Neuronal stem cell (in vitro differentiated cells): ENCODE measurements around the gene SCAMP3.
A peak's percentile ranks its signal among the peaks of the same experiment; 100 is the strongest.

ENCODE experiments used
- DNase-seq: peaks from one replicate; pipeline ENCODE4 v3.0.0-alpha.2; 2013; ENCODE audit warnings: low spot score
- H2AFZ ChIP-seq: one replicate; pipeline ENCODE4 v1.6.1; 2013; ENCODE audit warnings: mild to moderate bottlenecking, low read length, inconsistent platforms
- H2AK5ac ChIP-seq: 2 replicates; pipeline ENCODE4 v1.6.1; 2013; ENCODE audit warnings: low read depth, mild to moderate bottlenecking, inconsistent platforms, low read length, moderate library complexity, mixed read lengths
- H2BK120ac ChIP-seq: 2 replicates; pipeline ENCODE4 v1.6.1; 2013; ENCODE audit warnings: low read depth, mild to moderate bottlenecking, inconsistent platforms, low read length, moderate library complexity, mixed read lengths
- H2BK12ac ChIP-seq: one replicate; pipeline ENCODE4 v1.6.1; 2013; ENCODE audit warnings: low read length, inconsistent platforms
- H2BK15ac ChIP-seq: 2 replicates; pipeline ENCODE4 v1.6.1; 2013; ENCODE audit warnings: mild to moderate bottlenecking, low read length, inconsistent platforms, mixed read lengths
- H2BK5ac ChIP-seq: one replicate; pipeline ENCODE4 v1.6.1; 2013; ENCODE audit warnings: inconsistent platforms, mild to moderate bottlenecking, low read length, moderate library complexity
- H3K14ac ChIP-seq: one replicate; pipeline ENCODE4 v1.6.1; 2013; ENCODE audit warnings: low read length, inconsistent platforms
- H3K18ac ChIP-seq: 2 replicates; pipeline ENCODE4 v1.6.1; 2013; ENCODE audit warnings: low read length, inconsistent platforms
- H3K23ac ChIP-seq: 2 replicates; pipeline ENCODE4 v1.6.1; 2013; ENCODE audit warnings: low read depth, mild to moderate bottlenecking, mixed read lengths, low read length, inconsistent platforms; ENCODE audit not compliant: poor library complexity
- H3K27ac ChIP-seq: replicated peaks from 3 replicates; pipeline ENCODE4 v1.5.1; 2013; ENCODE audit warnings: low read length, inconsistent platforms
- H3K27me3 ChIP-seq, 3 experiments: 2 replicates each; pipeline ENCODE4 v1.6.1; 2013; ENCODE audit warnings: low read length in 3 of 3, mild to moderate bottlenecking in 2 of 3, inconsistent platforms in 1 of 3, low read depth in 1 of 3, mixed read lengths in 1 of 3, moderate library complexity in 1 of 3; ENCODE audit not compliant: control insufficient read depth in 3 of 3, insufficient read depth in 3 of 3
- H3K36me3 ChIP-seq, 2 donors: replicated peaks in 1 of 2; 2 replicates each; pipeline ENCODE4 v1.6.1; 2013; ENCODE audit warnings: low read length in 2 of 2; ENCODE audit not compliant: control insufficient read depth in 2 of 2, insufficient read depth in 2 of 2
- H3K4ac ChIP-seq: 2 replicates; pipeline ENCODE4 v1.6.1; 2013; ENCODE audit warnings: inconsistent platforms, mild to moderate bottlenecking, low read length, moderate library complexity
- H3K4me1 ChIP-seq, 2 donors: 1 replicate in 1 of 2; 2 replicates in 1 of 2; pipeline ENCODE4 v1.6.1; 2013; ENCODE audit warnings: low read length in 2 of 2, low read depth in 1 of 2; ENCODE audit not compliant: control insufficient read depth in 2 of 2, insufficient read depth in 1 of 2
- H3K4me2 ChIP-seq: one replicate; pipeline ENCODE4 v1.6.1; 2013; ENCODE audit warnings: mild to moderate bottlenecking, low read length, inconsistent platforms; ENCODE audit not compliant: insufficient read depth, poor library complexity, severe bottlenecking
- H3K4me3 ChIP-seq, 2 donors: 2 replicates each; pipeline ENCODE4 v1.5.1; 2013; ENCODE audit warnings: low read length in 2 of 2, mild to moderate bottlenecking in 2 of 2, inconsistent platforms in 1 of 2, moderate library complexity in 1 of 2
- H3K79me1 ChIP-seq: one replicate; pipeline ENCODE4 v1.6.1; 2013; ENCODE audit warnings: low read depth, mild to moderate bottlenecking, inconsistent platforms, low read length, moderate library complexity
- H3K9ac ChIP-seq: one replicate; pipeline ENCODE4 v1.6.1; 2013; ENCODE audit warnings: mild to moderate bottlenecking, low read depth, low read length, inconsistent platforms; ENCODE audit not compliant: poor library complexity
- H3K9me3 ChIP-seq, 2 donors: replicated peaks in 1 of 2; 2 replicates each; pipeline versions ENCODE3 to v1.6.1; 2013; ENCODE audit warnings: low read length in 2 of 2, mild to moderate bottlenecking in 2 of 2, inconsistent platforms in 1 of 2, low read depth in 1 of 2, mixed read lengths in 1 of 2, moderate library complexity in 1 of 2; ENCODE audit not compliant: control insufficient read depth in 2 of 2, insufficient read depth in 1 of 2
- H4K8ac ChIP-seq: one replicate; pipeline ENCODE4 v1.6.1; 2013; ENCODE audit warnings: low read depth, mild to moderate bottlenecking, inconsistent platforms, low read length, moderate library complexity
- H4K91ac ChIP-seq: one replicate; pipeline ENCODE4 v1.6.1; 2013; ENCODE audit warnings: low read length, low read depth, mild to moderate bottlenecking, inconsistent platforms; ENCODE audit not compliant: poor library complexity
- WGBS, 2 donors: extraction: QIAGEN DNeasy Blood & Tissue Kit; methylation state at CpG; one replicate each; pipeline ENCODE4 v1.1.7; 2013; ENCODE audit warnings: missing lambda C conversion rate in 2 of 2, mixed read lengths in 1 of 2; ENCODE audit not compliant: insufficient read length in 2 of 2, insufficient replicate concordance in 1 of 2; ENCODE audit errors: extremely low coverage in 2 of 2; 5-methylcytosine and 5-hydroxymethylcytosine counted together

SCAMP3 gene

DNA sequence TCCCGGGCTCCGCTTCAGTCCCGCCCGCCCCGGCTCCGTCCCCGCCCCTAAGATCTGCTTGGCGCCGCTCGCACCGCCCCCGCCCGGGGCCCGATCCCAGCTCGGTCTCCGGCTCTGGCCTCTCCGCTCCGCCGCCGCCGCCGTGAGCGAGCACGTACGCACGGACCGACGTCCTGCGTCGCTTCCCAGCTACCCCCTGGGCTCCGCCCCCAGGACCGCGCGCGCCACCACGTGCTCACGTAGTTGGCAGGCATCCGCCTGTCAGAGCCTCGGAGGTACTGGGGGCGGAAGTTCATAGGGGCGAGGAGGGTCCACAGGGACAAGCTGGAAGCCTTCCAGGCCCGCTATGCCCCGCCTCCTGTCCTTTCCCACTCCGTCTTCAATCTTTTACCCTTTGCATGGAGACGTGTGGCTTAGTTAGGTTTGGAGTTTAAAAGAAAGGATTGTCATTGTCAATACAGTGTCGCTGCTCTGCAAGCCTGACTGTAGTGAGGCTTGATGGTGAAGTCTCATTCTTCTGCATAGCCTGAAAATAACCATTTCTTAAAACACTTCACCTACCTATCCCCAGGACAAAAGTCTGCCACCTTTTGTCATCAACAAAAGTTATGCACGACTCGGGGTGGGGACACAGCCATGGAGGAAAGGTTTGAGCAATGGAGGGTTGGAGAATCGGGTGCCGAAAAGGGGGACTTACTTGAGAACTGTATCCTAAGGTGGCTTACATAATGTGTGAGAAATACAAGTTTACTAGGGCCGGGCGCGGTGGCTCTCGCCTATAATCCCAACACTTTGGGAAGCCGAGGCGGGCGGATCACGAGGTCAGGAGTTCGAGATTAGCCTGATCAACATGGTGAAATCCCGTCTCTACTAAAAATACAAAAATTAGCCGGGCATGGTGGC lies 11.4 kb upstream of the SCAMP3 start, which contains the start of gene CLK2:
TSS of gene CLK2 (minus strand) at position 162 of the 903 bp plus-strand sequence. CDS start 2,527 bp downstream, outside the sequence.
- H4K91ac ChIP-seq = no peak within 1 kb of the TSS
- H3K79me1 ChIP-seq = peaks cover 6% of the 10 kb centered on the region
- peaks cover 14 to 17% of the 10 kb centered on the region in 2 donors for H3K4me1 ChIP-seq
- H3K14ac ChIP-seq = no peak within 1 kb of the TSS
- peak within 1 kb of the TSS; percentile 75 to 95 for H3K4me3 ChIP-seq
- H3K9me3 ChIP-seq = no peaks in the 10 kb centered on the region
- H2AFZ ChIP-seq = peak within 1 kb of the TSS; percentile 75
- H2BK5ac ChIP-seq = no peak within 1 kb of the TSS
- peak within 1 kb of the TSS; percentile 59 for H3K4me2 ChIP-seq
- peak within 1 kb of the TSS; percentile 78 for H3K27ac ChIP-seq
- H3K27me3 ChIP-seq = no peaks in the 10 kb centered on the region
- peak within 1 kb of the TSS; percentile 45 for H2AK5ac ChIP-seq
- H3K23ac ChIP-seq = peak within 1 kb of the TSS; percentile 91
- no peak within 1 kb of the TSS for H3K4ac ChIP-seq
- peaks cover 25 to 38% of the 10 kb centered on the region in 2 donors for H3K36me3 ChIP-seq
- peak within 1 kb of the TSS; percentile 75 for H3K9ac ChIP-seq
- peak; percentile 94 for DNase-seq
- peak within 1 kb of the TSS; percentile 96 for H3K18ac ChIP-seq
- no peak within 1 kb of the TSS for H2BK120ac ChIP-seq
- no peak within 1 kb of the TSS for H2BK12ac ChIP-seq
- no peak within 1 kb of the TSS for H2BK15ac ChIP-seq
- H4K8ac ChIP-seq = no peak within 1 kb of the TSS
- no CpG with 5 or more reads among the region's 61 CpGs for WGBS, 2 donors

DNA sequence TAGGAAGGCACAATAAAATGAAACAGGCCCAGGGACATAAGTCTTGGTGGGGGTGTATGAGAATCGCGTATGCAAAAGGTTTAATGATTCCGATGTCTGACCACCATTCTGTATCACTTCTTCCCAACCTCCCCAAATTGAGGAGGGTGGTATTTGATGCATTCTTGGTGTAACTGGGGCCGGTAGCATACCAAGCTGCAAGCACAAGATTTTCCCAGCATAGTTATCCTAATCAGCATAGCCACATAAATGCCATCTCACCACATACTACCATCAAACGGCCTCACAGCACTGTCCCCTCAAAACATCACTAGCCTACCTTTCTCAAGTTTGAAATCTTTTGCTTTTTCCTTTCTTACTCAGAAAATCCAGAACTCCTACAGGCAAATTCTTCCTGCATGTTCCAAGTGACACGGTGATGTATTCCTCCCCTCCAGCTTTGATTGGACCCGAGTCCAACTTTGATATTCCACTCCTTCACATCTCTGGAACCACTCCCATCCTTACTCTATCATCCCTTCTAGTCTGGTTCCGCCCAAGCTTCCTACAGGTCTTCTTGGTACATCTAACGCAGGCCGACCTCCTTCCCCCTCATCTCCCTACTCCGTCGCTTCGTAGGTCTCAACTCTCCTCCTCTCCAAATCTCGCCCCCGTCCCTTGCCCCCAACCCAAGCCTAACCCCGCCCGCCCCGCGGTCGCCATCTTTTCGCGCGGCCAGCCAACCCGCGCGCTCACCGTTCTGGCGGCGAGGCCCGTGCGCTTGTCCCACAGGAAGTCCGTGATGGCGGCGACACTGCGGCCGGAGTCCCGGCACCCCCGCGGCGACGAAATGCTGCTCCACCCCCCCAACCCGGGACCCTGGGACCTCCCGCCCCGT lies 10.5 kb upstream of the SCAMP3 start:
- Histone ChIP-seq H3K14ac (no peak overlapping the region), H3K79me1 (peaks cover 6% of the 10 kb centered on the region), H3K4me2 (peak overlapping the region; percentile 59), H4K91ac (no peak overlapping the region), H3K27ac (peak overlapping the region; percentile 78), H2BK12ac (no peak overlapping the region), H3K4ac (no peak overlapping the region), H3K36me3 (peaks cover 34 to 47% of the 10 kb centered on the region in 2 donors), H2BK120ac (no peak overlapping the region), H3K4me3 (peak overlapping the region; percentile 75 to 95), H2BK5ac (no peak overlapping the region), H3K18ac (peak overlapping the region; percentile 96), H3K23ac (peak overlapping the region; percentile 91), H2AFZ (peak overlapping the region; percentile 75), H3K27me3 (no peaks in the 10 kb centered on the region), H3K9ac (peak overlapping the region; percentile 75), H3K4me1 (peaks cover 10% of the 10 kb centered on the region in 2 donors), H4K8ac (no peak overlapping the region), H2BK15ac (no peak overlapping the region), H3K9me3 (no peaks in the 10 kb centered on the region), H2AK5ac (peak overlapping the region; percentile 45)
- DNase-seq = no peak
- WGBS, 2 donors = no CpG with 5 or more reads among the region's 44 CpGs

DNA sequence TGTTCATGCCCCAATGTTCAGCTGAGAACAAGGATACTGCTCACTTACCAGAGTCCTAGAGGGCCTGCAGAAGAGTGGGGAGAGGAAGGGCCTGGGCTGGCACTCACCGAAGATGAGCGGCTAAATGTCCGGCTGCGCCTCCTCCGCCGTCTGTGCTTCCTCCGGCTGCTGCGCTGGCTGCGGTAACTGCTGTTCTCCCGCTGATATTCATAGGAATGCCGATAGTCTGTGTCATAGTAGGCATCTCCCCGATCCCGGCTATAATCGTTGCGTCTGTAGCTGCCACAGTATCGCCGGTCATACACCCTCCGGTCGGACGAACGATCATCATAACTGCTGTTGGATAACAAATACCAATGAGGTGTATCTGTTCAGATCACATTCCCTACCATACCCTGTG lies 7.2 kb upstream of the SCAMP3 start:
- no peaks in the 10 kb centered on the region for H3K27me3 ChIP-seq
- H3K27ac ChIP-seq = no peak overlapping the region
- no peak overlapping the region for H2BK12ac ChIP-seq
- no CpG with 5 or more reads among the region's 21 CpGs for WGBS, 2 donors
- no peak overlapping the region for H3K4me2 ChIP-seq
- no peak overlapping the region for H3K4ac ChIP-seq
- H3K79me1 ChIP-seq = peaks cover 6% of the 10 kb centered on the region
- H4K8ac ChIP-seq = no peak overlapping the region
- peaks cover 55 to 78% of the 10 kb centered on the region in 2 donors for H3K36me3 ChIP-seq
- no peak overlapping the region for H3K14ac ChIP-seq
- no peak overlapping the region for H3K23ac ChIP-seq
- no peak overlapping the region for H2AFZ ChIP-seq
- no peak overlapping the region for H3K4me3 ChIP-seq
- no peak overlapping the region for H2BK15ac ChIP-seq
- no peak overlapping the region for H3K9ac ChIP-seq
- DNase-seq = no peak
- H2AK5ac ChIP-seq = no peak overlapping the region
- H3K18ac ChIP-seq = no peak overlapping the region
- H3K9me3 ChIP-seq = no peaks in the 10 kb centered on the region
- H2BK120ac ChIP-seq = no peak overlapping the region
- peaks cover 5 to 7% of the 10 kb centered on the region in 2 donors for H3K4me1 ChIP-seq
- H4K91ac ChIP-seq = no peak overlapping the region
- H2BK5ac ChIP-seq = no peak overlapping the region
